Nephron progenitor cell (in vitro differentiated cells): Measurements from ENCODE around the gene RAB5B.

Experiments used
- DNase-seq: peaks from one replicate; pipeline ENCODE4 v3.0.0; 2021
- H3K27ac Mint-ChIP-seq: 2 replicates; pipeline ENCODE4 v1.8.0; 2021; ENCODE audit warnings: mild to moderate bottlenecking, moderate library complexity, mixed read lengths
- H3K27me3 Mint-ChIP-seq: 2 replicates; pipeline ENCODE4 v1.8.0; 2021; ENCODE audit warnings: mild to moderate bottlenecking, low read depth, mixed read lengths; ENCODE audit not compliant: poor library complexity
- H3K36me3 Mint-ChIP-seq: 2 replicates; pipeline ENCODE4 v1.8.0; 2021; ENCODE audit warnings: low read depth, mixed read lengths
- H3K4me1 Mint-ChIP-seq: 2 replicates; pipeline ENCODE4 v1.8.0; 2021; ENCODE audit warnings: mixed read lengths
- H3K4me3 Mint-ChIP-seq: 2 replicates; pipeline ENCODE4 v1.8.0; 2021; ENCODE audit warnings: mild to moderate bottlenecking, moderate library complexity, mixed read lengths
- H3K9me3 Mint-ChIP-seq: 2 replicates; pipeline ENCODE4 v1.8.0; 2021; ENCODE audit warnings: mild to moderate bottlenecking, moderate library complexity, mixed read lengths
- TF ChIP-seq, protein P1 (sequence below): fragments of 200-600 bp; sonication (generic); IDR thresholded peaks from 2 replicates; pipeline ENCODE4 v1.5.0; 2021; ENCODE audit warnings: antibody characterized with exemption

Gene RAB5B

DNA sequence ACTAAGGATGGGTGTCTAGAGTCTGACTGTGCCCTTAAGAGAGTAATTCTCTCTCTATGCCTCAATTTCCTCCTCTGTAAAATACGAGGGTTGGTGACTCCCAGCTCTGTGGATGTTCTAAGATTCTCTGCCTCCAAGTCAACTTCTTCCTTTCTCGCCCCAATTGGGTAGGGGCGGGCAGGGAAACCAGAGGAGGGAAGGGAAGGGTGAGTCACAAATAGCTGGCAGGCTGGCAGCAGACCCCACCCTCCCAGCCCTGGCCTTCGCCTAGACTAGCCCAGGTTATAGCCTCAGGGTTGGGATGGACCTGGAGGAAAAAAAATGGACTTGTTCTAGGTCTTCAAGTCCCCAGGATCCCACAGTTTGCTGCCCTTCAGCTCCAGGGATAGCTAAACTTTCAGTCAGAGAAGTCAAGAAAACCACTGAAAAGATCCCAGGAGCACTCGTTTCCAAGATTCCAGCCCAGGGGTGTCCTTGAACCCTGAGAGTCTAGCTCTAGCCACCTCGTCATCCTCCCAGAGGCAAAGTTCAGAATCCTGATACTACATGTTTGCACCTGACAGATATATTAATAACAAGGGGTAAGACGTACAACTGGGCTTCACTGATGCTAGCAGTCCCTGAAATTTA is 40.6 kb upstream of the RAB5B start:
- H3K27ac Mint-ChIP-seq, result no peak overlapping the region
- DNase-seq, result no peak

DNA sequence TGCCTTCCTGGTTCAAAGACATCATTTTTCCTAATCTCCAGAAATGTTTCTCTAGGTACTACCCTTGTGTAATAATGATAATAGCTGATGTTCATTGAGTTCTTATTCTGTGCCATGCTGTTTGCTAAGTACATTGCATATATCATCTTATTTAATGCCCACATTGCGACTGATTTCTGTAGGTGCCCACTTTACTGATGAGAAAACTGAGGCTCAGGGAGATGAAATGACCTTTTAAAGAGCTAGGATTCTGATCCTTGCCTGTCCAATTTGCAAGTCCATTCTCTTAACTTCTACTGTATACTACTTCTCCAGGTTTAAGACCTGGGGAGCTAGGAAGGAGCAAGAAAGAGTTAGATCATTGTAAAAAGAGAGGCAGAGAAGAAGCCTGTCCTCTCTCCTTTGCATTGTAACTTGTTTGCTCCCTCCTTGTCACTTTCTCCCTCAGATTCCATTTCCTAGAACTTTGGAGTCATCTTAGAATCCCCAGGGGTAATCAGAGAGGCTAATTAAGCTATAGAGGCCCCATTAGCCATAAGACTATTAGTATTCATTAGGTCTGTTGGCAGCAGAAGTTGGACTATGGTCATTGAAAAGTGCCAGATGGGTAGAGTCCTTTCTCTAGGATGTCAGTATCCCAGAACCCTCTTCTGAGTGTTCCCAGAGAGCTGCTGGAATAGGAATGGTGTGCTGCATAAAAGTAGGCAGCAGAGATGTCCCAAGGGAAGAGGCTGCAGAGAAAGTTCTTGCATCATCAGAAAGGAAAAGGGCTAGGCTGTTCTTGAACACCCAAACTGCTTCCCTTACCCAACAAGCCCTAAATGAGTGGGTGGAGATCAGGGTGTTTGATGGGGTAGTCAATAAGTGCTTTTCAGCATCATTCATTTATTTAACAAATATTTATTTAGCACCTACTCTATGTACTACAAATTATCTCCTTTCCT is 39.8 kb upstream of the RAB5B start:
- no peak overlapping the region for H3K4me3 Mint-ChIP-seq
- no peaks in the 10 kb centered on the region for H3K36me3 Mint-ChIP-seq
- no peaks in the 10 kb centered on the region for H3K9me3 Mint-ChIP-seq
- no peak overlapping the region for H3K27ac Mint-ChIP-seq
- H3K27me3 Mint-ChIP-seq, result peaks cover 82% of the 10 kb centered on the region
- TF ChIP-seq, protein P1, sequence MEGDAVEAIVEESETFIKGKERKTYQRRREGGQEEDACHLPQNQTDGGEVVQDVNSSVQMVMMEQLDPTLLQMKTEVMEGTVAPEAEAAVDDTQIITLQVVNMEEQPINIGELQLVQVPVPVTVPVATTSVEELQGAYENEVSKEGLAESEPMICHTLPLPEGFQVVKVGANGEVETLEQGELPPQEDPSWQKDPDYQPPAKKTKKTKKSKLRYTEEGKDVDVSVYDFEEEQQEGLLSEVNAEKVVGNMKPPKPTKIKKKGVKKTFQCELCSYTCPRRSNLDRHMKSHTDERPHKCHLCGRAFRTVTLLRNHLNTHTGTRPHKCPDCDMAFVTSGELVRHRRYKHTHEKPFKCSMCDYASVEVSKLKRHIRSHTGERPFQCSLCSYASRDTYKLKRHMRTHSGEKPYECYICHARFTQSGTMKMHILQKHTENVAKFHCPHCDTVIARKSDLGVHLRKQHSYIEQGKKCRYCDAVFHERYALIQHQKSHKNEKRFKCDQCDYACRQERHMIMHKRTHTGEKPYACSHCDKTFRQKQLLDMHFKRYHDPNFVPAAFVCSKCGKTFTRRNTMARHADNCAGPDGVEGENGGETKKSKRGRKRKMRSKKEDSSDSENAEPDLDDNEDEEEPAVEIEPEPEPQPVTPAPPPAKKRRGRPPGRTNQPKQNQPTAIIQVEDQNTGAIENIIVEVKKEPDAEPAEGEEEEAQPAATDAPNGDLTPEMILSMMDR, result no peak
- H3K4me1 Mint-ChIP-seq, result peaks cover 41% of the 10 kb centered on the region
- no peak for DNase-seq

More for the DNA sequence above, 40.6 kb upstream of the RAB5B start:
- peaks cover 78% of the 10 kb centered on the region for H3K27me3 Mint-ChIP-seq
- peak overlapping the region; percentile 90 for H3K4me3 Mint-ChIP-seq
- TF ChIP-seq, protein P1, result no peak
- H3K4me1 Mint-ChIP-seq, result peaks cover 42% of the 10 kb centered on the region
- H3K36me3 Mint-ChIP-seq, result no peaks in the 10 kb centered on the region
- no peaks in the 10 kb centered on the region for H3K9me3 Mint-ChIP-seq

DNA sequence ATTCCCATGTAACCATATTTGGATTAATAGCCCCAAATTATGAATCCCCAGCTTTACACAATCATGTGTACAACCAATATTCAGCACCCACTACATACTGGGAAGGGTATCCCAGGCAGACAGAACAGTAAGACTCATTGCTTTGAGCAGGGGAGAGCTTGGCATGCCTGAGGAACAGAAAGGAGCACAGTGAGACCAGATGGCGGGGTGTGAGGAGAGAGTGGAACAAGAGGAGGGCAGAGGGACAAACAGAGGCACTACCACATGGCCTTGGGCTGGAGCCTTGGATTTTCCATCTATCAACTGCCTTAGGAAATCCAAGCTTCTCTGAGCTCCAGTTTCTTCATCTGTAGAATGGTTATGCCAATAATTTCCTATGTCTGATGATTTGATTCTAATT is 39.1 kb upstream of the RAB5B start:
- Mint-ChIP-seq H3K4me1 (peaks cover 35% of the 10 kb centered on the region), H3K9me3 (no peaks in the 10 kb centered on the region), H3K27me3 (peaks cover 82% of the 10 kb centered on the region), H3K36me3 (no peaks in the 10 kb centered on the region), H3K27ac (no peak overlapping the region), H3K4me3 (no peak overlapping the region)
- TF ChIP-seq, protein P1, result no peak
- DNase-seq, result no peak

DNA sequence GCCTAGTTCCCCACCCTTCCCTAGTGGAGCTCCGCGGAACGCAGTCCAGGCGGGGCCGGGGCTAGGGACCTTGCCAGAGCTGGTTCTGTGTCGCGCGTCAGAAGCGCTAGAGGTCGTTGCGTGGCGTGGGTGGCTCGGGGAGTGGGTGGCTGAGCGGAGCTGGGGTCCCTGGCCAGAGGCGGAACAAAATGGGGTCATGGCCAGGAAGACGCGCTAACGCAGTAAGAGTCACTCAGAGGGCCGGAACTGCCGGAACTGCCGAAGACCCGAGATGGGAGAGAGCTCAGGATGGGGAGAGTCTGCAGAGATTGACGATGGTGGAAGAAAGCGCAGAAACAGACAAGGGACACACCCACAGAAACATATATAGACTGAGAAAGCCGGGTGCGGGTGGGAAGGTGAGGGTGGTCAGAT is 38.1 kb upstream of the RAB5B start:
- Mint-ChIP-seq H3K9me3 (no peaks in the 10 kb centered on the region), H3K4me1 (peaks cover 34% of the 10 kb centered on the region), H3K4me3 (peak overlapping the region; percentile 31), H3K27ac (no peak overlapping the region), H3K27me3 (peaks cover 78% of the 10 kb centered on the region), H3K36me3 (no peaks in the 10 kb centered on the region)
- DNase-seq, result no peak
- TF ChIP-seq, protein P1, result no peak

DNA sequence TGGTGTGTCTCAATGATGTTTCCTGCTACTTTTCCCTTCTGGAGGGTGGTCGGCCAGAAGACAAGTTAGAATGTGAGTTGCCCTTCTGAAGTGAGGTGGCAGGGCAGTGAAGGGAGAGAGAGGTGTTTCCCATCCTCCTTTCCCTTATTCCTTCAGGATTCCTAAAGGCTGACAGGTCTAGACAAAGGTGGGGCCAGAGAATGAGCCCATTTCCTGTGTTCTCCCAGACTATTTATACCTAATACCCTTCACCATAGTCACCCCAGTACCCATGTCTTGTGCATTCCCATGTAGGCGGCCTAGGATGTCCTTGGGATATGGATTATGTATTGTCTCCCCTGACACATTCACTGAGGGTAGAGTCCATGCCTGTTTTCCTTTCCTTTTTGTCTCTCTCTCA is 35.9 kb upstream of the RAB5B start:
- TF ChIP-seq, protein P1, result no peak
- H3K4me3 Mint-ChIP-seq, result no peak overlapping the region
- H3K27ac Mint-ChIP-seq, result no peak overlapping the region
- peaks cover 21% of the 10 kb centered on the region for H3K4me1 Mint-ChIP-seq
- no peaks in the 10 kb centered on the region for H3K36me3 Mint-ChIP-seq
- H3K9me3 Mint-ChIP-seq, result no peaks in the 10 kb centered on the region
- peaks cover 71% of the 10 kb centered on the region for H3K27me3 Mint-ChIP-seq
- no peak for DNase-seq
